Activated CD4-positive, alpha-beta T cell treated with anti-CD3 and anti-CD28 coated beads for 36 hours (primary cell): ENCODE measurements around the gene INSL4. TPM values are rescaled to one million over a fixed set of nuclear protein-coding genes. Genes with fewer than 3 reads are reported as not detected.

Experiments
- ATAC-seq: fragments of 200-7000 bp; cut with Tn5 transposase; one replicate; pipeline ENCODE4 v1.10.0; 2021; ENCODE audit warnings: mild to moderate bottlenecking, moderate library complexity
- CTCF ChIA-PET: fragments of 350-600 bp; sonication (Branson Sonifier 250); formaldehyde crosslinking; loops from one replicate; lab custom pipeline; 2021; ENCODE audit warnings: antibody characterized with exemption; lab: Charles Lee
- POLR2A ChIA-PET: fragments of 350-600 bp; sonication (Branson Sonifier 250); formaldehyde crosslinking; loops from one replicate; lab custom pipeline; 2021; ENCODE audit warnings: antibody characterized with exemption, inconsistent platforms; lab: Charles Lee
- DNase-seq: peaks from one replicate; pipeline ENCODE4 v3.0.0-alpha.2; 2020
- H3K27ac Mint-ChIP-seq: one replicate; pipeline ENCODE4 v1.8.0; 2021; ENCODE audit warnings: mixed read lengths
- H3K27me3 Mint-ChIP-seq: one replicate; pipeline ENCODE4 v1.8.0; 2021; ENCODE audit warnings: mixed read lengths
- H3K36me3 Mint-ChIP-seq: one replicate; pipeline ENCODE4 v1.8.0; 2021; ENCODE audit warnings: low read depth, mixed read lengths
- H3K4me1 Mint-ChIP-seq: one replicate; pipeline ENCODE4 v1.8.0; 2021; ENCODE audit warnings: mixed read lengths
- H3K4me3 Mint-ChIP-seq: one replicate; pipeline ENCODE4 v1.8.0; 2021; ENCODE audit warnings: mild to moderate bottlenecking, moderate library complexity, mixed read lengths
- H3K9me3 Mint-ChIP-seq: one replicate; pipeline ENCODE4 v1.8.0; 2021; ENCODE audit warnings: low read depth, mixed read lengths
- intact Hi-C, 2 experiments: fragments of 100-400 bp; cut with DNase I in 1 of 2; cut with micrococcal nuclease in 1 of 2; formaldehyde crosslinking; loops; one replicate each; pipeline versions ENCODE4 v1.14.2 to v1.15.1; 2022 to 2024; cut with DNase I, micrococcal nuclease
- total RNA-seq, 2 experiments: library from RNA; stranded (reverse); gene quantifications; one replicate each; pipeline ENCODE4 v1.2.3, GENCODE V29; 2021

Gene INSL4
- total RNA-seq, 2 experiments from 2014 or later, result not detected

GRCh38 chr9:5263351-5264218 lies 32.4 kb downstream of the INSL4 start:
- H3K4me1 Mint-ChIP-seq, result peaks cover 10% of the 10 kb centered on the region
- ATAC-seq (peak; percentile 33), DNase-seq (no peak)
- no peaks in the 10 kb centered on the region for H3K27me3 Mint-ChIP-seq
- peaks cover 5% of the 10 kb centered on the region for H3K9me3 Mint-ChIP-seq
- intact Hi-C loops, result no loop called here
- H3K27ac Mint-ChIP-seq, result no peak overlapping the region
- H3K4me3 Mint-ChIP-seq, result no peak overlapping the region
- ChIA-PET CTCF (interaction anchor here (1.0 to 1.9 kb wide), 2 partner anchors 337 to 658 kb away, joined by 3 to 4 read pairs; no protein-coding TSS in a partner anchor), POLR2A (no interaction called here)
- no peaks in the 10 kb centered on the region for H3K36me3 Mint-ChIP-seq

GRCh38 chr9:5264219-5264595 lies 33.0 kb downstream of the INSL4 start:
- no peak overlapping the region for H3K27ac Mint-ChIP-seq
- no peak overlapping the region for H3K4me3 Mint-ChIP-seq
- ChIA-PET POLR2A (no interaction called here), CTCF (interaction anchor here (1.0 to 1.9 kb wide), 2 partner anchors 336 to 659 kb away, joined by 3 to 4 read pairs; no protein-coding TSS in a partner anchor)
- H3K9me3 Mint-ChIP-seq, result peaks cover 5% of the 10 kb centered on the region
- ATAC-seq (no peak), DNase-seq (no peak)
- H3K27me3 Mint-ChIP-seq, result no peaks in the 10 kb centered on the region
- H3K4me1 Mint-ChIP-seq, result peaks cover 10% of the 10 kb centered on the region
- no peaks in the 10 kb centered on the region for H3K36me3 Mint-ChIP-seq
- intact Hi-C loops, result no loop called here

GRCh38 chr9:5265939-5266338 lies 34.7 kb downstream of the INSL4 start:
- CTCF ChIA-PET, result interaction anchor here (0.6 to 1.0 kb wide), 2 partner anchors 9 to 603 kb away, joined by 3 read pairs; no protein-coding TSS in a partner anchor
- Mint-ChIP-seq H3K36me3 (no peaks in the 10 kb centered on the region), H3K4me1 (peaks cover 10% of the 10 kb centered on the region), H3K9me3 (peaks cover 1% of the 10 kb centered on the region), H3K27ac (no peak overlapping the region), H3K27me3 (no peaks in the 10 kb centered on the region), H3K4me3 (no peak overlapping the region)
- intact Hi-C loops, result no loop called here
- POLR2A ChIA-PET, result no interaction called here
- DNase-seq (no peak), ATAC-seq (no peak)

- no peaks in the 10 kb centered on the region for H3K36me3 Mint-ChIP-seq
- H3K27me3 Mint-ChIP-seq, result no peaks in the 10 kb centered on the region
- no peak for ATAC-seq
- ChIA-PET CTCF (interaction anchor here (0.6 to 1.7 kb wide), 4 partner anchors 21 to 83 kb away, joined by 3 to 6 read pairs (median 3); no protein-coding TSS in a partner anchor), POLR2A (no interaction called here)
- intact Hi-C loops, result no loop called here
- H3K4me3 Mint-ChIP-seq, result no peak overlapping the region
- no peak for DNase-seq
- no peak overlapping the region for H3K27ac Mint-ChIP-seq
- H3K4me1 Mint-ChIP-seq, result peaks cover 8% of the 10 kb centered on the region
- H3K9me3 Mint-ChIP-seq, result no peaks in the 10 kb centered on the region
These were observed 38.1 kb downstream of the INSL4 start for GRCh38 chr9:5269249-5269715.

GRCh38 chr9:5274770-5275169 lies 43.6 kb downstream of the INSL4 start:
- Mint-ChIP-seq H3K4me3 (no peak overlapping the region), H3K27me3 (no peaks in the 10 kb centered on the region), H3K4me1 (no peaks in the 10 kb centered on the region), H3K9me3 (no peaks in the 10 kb centered on the region), H3K36me3 (no peaks in the 10 kb centered on the region), H3K27ac (no peak overlapping the region)
- ATAC-seq (no peak), DNase-seq (no peak)
- ChIA-PET POLR2A (no interaction called here), CTCF (interaction anchor here (0.8 to 1.0 kb wide), 2 partner anchors 9 to 155 kb away, joined by 3 read pairs; no protein-coding TSS in a partner anchor)
- intact Hi-C loops, result no loop called here

GRCh38 chr9:5278486-5278885 lies 47.3 kb downstream of the INSL4 start:
- POLR2A ChIA-PET, result no interaction called here
- H3K4me1 Mint-ChIP-seq, result no peaks in the 10 kb centered on the region
- intact Hi-C loops, result no loop called here

More at GRCh38 chr9:5278486-5278885, 47.3 kb downstream of the INSL4 start:
- DNase-seq (no peak), ATAC-seq (no peak)
- Mint-ChIP-seq H3K36me3 (no peaks in the 10 kb centered on the region), H3K27ac (no peak overlapping the region), H3K9me3 (no peaks in the 10 kb centered on the region), H3K27me3 (no peaks in the 10 kb centered on the region), H3K4me3 (no peak overlapping the region)
- CTCF ChIA-PET, result interaction anchor here (0.7 to 1.2 kb wide), 3 partner anchors 37 to 846 kb away, joined by 3 read pairs; partner anchors contain the start of gene INSL4

Other genes with a start within 250 kb of the INSL4 start
- gene JAK2, start 246.1 kb upstream of the INSL4 start, total RNA-seq, result 10 to 100 TPM; 19.4 to 19.5 TPM
- not detected for gene INSL6, start 45.8 kb upstream of the INSL4 start, total RNA-seq
- 1 to 10 TPM; 4.9 to 6.9 TPM for gene RLN2, start 73.3 kb downstream of the INSL4 start, total RNA-seq
- gene RLN1, start 108.5 kb downstream of the INSL4 start, total RNA-seq, result 1 to 10 TPM; 1.6 to 2.2 TPM
- gene PLGRKT, start 206.5 kb downstream of the INSL4 start, total RNA-seq, result 10 to 100 TPM; 44.0 to 47.9 TPM
- gene CD274, start 219.1 kb downstream of the INSL4 start, total RNA-seq, result 10 to 100 TPM; 25.0 to 30.1 TPM